GM19099 (cell line): ENCODE results near the gene TBC1D30.

Source experiments
- POLR2A ChIP-seq: IDR thresholded peaks from 3 replicates; pipeline ENCODE4 v1.6.1; 2011; ENCODE audit warnings: low read depth; ENCODE audit not compliant: insufficient read length; ENCODE audit errors: extremely low read depth

Gene TBC1D30

DNA sequence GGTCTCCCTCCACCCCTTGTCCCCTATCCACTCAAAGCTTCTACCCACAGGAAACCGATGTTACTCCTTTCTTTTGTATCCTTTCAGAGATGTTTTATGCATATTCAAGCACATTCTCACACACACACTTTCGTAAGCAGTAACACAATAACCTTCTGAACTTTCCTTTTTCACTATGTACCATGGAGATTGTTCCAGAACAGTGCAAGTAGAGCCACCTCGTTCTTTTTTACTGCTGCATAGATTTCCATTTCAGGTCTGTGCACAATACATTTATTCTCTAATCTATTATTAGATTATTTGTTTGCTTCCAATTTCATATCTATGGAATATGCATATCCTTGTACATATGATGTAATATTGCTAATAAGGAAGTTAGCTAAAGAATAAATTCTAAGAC, 60.3 kb downstream of the TBC1D30 start:
- no peak for TF ChIP-seq POLR2A

- TF ChIP-seq POLR2A = no peak
Observed at GRCh38 chr12:64889434-64890216, 65.2 kb downstream of the TBC1D30 start.

DNA sequence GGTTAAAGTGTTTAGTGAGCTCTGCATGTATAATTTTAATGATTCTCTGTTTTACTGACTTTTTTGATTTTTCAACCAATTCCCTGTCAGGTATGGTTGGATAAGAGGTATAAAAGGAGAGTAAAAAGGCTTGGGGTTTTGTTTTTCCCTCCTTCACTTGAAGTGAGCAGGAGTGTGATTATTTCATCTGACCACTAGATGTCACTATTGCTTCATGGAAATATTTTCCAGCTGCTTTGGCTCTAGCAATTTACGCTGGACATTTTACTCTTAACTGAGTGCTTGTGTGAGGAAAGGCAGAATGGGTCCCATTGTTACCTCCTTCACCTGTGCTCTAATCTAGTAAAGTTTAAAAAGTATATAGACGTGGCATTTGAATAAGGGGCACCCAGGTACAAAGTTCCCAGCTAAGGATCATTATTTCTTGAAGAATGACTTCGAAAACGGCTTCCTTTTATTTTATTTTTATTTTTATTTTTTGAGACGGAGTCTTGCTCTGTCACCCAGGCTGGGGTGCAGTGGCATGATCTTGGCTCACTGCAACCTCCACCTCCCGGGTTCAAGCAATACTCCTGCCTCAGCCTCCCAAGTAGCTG, 66.5 kb downstream of the TBC1D30 start:
- no peak for TF ChIP-seq POLR2A

DNA sequence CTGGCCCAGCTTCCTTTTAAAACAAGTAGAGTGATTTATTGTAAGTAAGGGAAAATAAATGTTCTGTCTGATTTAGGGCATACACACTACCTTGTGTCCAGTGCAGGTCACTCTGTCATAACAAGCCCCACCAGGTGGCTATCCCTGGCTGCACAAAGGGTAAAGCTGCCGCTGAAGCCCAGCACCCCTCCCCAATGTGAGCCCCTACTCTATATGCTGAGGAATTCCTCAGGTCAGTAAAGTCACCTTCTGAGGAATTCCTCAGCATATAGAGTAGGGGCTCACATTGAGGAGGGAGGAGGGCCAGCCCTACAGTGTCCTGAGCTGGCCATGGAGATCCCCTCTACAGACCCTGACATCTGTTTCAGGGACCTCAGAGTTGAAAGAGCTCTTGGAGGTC, 67.2 kb downstream of the TBC1D30 start:
- no peak for TF ChIP-seq POLR2A

GRCh38 chr12:64892561-64892960, 68.1 kb downstream of the TBC1D30 start:
- no peak for TF ChIP-seq POLR2A

GRCh38 chr12:64893961-64894360, 69.5 kb downstream of the TBC1D30 start:
- TF ChIP-seq POLR2A = no peak

DNA sequence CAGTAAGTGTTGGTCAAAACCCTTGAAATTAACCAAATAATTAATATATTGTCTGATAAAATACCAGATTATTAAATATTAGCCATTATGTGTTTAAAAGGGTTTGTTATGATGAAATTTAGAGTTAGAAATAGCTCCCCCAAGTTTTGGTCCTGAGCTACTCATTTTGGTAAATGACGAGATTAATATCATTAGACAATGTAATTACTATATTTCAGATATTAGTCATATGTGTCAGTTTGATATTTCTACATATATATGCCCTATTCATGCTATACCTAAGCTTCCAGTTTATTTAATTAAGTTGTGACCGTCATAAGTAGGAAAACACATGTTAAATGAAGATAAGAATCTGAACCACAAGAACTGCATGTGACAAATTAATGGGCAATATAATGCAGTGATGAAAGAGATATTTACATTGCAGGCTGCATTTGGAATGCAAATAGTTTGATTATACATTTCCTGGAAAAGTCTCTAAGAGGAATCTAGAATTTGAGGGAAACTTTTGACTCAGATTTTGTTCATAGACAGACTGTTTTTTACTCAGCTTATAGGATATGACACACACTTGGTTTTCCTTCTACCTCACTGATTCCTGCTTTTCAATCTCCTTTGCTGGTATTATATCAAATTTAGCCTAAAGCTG, 70.5 kb downstream of the TBC1D30 start:
- no peak for TF ChIP-seq POLR2A

DNA sequence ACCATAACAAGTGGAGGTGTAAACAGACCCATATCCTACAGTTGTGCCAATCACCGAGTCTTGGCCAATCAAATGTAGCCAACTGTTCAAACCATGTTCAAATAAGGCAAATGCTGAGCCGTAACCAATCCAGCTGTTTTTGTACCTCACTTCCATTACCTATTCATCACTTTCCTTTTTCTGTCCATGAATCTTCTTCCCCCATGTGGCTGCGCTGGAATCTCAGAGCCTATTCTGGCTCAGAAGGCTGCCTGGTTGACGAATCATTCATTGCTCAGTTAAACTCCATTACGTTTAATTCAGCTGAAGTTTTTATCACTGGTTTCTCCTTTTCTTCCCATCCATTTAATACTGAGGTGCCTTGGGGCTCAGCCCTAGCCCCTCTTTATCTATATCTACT, 71.1 kb downstream of the TBC1D30 start:
- TF ChIP-seq POLR2A = no peak

GRCh38 chr12:64900540-64900939, 76.1 kb downstream of the TBC1D30 start:
- TF ChIP-seq POLR2A = no peak

DNA sequence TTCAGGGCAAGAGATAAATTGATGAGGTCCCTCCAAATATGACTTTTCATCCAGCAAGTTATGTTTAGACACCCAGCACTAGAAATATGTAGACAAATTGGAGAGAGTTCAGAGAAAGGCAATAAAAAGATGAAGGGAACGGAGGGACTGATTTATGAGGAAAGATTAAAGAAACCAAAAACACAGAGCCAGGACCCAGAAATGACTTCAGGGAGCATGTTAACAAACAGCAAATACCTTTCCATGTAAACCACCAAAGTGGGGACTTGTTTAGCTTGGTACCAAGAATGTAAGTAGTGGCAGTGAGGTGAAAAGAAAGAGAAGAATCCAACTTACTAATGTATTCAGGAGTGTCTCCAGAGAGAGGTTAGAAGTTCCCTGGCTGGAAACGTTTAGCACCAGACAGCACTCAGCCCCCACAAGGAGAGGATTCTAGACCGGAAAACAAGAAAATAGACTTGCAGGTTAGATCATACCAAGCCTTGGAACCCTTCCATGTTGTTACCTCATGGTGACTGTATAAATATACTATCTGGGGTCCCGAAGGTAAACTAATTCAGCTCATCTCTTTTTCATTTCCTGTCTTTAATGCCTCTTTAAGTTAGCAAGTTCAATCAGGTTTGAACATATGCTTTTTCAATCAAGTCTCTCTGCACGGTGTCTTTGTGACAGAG, 79.2 kb downstream of the TBC1D30 start:
- no peak for TF ChIP-seq POLR2A

DNA sequence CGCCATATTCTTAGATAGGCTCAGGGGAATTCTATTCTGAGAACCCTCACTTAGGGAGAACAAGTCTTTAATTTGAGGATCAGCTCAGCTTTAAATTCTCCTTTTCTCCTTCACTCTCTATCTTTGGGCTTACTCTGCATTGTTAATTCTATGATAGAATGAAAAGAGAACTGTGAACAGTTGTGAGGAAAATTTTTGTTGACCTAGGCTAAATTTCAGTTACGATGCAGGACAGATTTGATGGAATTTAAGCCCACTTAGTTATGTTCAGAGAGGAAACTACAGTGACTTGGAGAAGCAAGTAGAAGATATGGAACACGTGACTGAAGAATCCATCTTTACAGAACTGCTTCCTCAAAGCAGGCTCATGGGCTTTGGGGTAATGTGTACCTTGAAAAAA, 82.7 kb downstream of the TBC1D30 start:
- no peak for TF ChIP-seq POLR2A

- TF ChIP-seq POLR2A = no peak
Observed at GRCh38 chr12:64909124-64909523, 84.7 kb downstream of the TBC1D30 start.

DNA sequence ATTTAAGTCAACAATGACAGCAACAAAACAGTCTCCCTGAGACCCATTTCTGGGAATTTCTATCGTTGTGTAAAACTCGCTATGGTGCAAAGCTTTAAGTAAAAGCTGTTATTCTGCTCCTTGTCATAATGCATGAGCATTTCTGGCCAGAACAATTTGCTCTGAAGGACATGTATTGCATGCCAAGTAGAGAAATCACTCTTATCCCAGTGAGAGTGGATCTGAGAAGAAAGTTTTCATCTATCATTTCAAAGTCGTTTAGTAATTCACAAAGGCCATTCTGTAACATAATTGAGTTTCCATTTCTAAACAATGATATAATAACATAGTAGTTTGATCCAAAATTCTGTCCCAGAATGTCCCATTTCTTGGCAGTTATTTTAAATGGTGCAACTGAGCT, 86.6 kb downstream of the TBC1D30 start:
- no peak for TF ChIP-seq POLR2A

DNA sequence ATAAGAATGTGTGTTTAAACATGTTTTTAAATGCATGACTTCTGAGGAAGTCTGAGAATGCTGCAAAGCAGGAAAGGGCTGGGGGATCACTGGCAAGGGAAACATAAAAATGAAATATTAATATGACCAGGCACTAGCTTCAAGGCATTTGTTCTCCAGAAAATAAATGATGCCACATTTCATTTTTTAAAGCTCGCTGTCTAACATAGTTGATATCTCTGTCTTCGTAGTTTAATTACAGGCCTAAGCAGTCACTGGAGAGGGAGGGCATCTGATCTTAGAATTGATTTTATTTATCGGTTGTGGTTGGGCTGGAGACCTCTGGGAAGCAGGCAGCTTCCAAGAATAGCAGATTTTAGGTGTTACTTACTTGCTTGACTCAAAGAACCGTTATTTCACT, 87.5 kb downstream of the TBC1D30 start:
- TF ChIP-seq POLR2A = no peak

GRCh38 chr12:64912516-64913255, 88.2 kb downstream of the TBC1D30 start:
- no peak for TF ChIP-seq POLR2A
